Measurements from ENCODE around the gene CCDC6. TPM values are rescaled to one million over a fixed set of nuclear protein-coding genes. Genes with fewer than 3 reads are reported as not detected.

CCDC6 gene
- total and polyA plus RNA-seq, 2 of the 8 experiments (the other 6 are each of a cell fraction or from before 2014, with no cell fraction given): 42.2 to 74.4 TPM

GRCh38 chr10:59873896-59874295 is 32.5 kb downstream of the CCDC6 start (continued):
- TF ChIP-seq SAP30 (IDR thresholded peaks at IDR 0.05; ENCODE audit: insufficient read depth, insufficient replicate concordance, low read length): no peak
- TF ChIP-seq SIRT6 (IDR thresholded peaks at IDR 0.05; ENCODE audit: low read length): no peak
- TF ChIP-seq CTBP2 (IDR thresholded peaks at IDR 0.05; ENCODE audit: borderline replicate concordance, insufficient read depth, insufficient read length, low read length): no peak

All from H1 (cell line).